OCI-LY1 (cell line): ENCODE results near the gene TP53BP2.

ENCODE experiments used
- H2AFZ ChIP-seq: fragments of 200-600 bp; sonication (generic), shearing (Covaris generic); 2 replicates; pipeline ENCODE4 v1.6.0; 2014; ENCODE audit warnings: antibody characterized with exemption, mild to moderate bottlenecking, low read length
- H3F3A ChIP-seq: fragments of 200-600 bp; sonication (generic), shearing (Covaris generic); 2 replicates; pipeline ENCODE4 v1.6.0; 2014; ENCODE audit warnings: mild to moderate bottlenecking, antibody characterized with exemption, low read length, moderate library complexity; ENCODE audit not compliant: insufficient read depth
- H3K27ac ChIP-seq: fragments of 200-600 bp; sonication (generic); 2 replicates; pipeline ENCODE4 v1.5.1; 2014; ENCODE audit warnings: low read length, mixed run types, mild to moderate bottlenecking, low read depth; ENCODE audit not compliant: poor library complexity, severe bottlenecking
- H3K27me3 ChIP-seq: fragments of 200-600 bp; sonication (generic); 2 replicates; pipeline ENCODE4 v1.6.0; 2014; ENCODE audit warnings: antibody characterized with exemption, mild to moderate bottlenecking, low read length, moderate library complexity; ENCODE audit not compliant: insufficient read depth
- H3K36me3 ChIP-seq: fragments of 200-600 bp; sonication (generic); 2 replicates; pipeline ENCODE4 v1.6.1; 2014; ENCODE audit warnings: mild to moderate bottlenecking, antibody characterized with exemption, low read length, moderate library complexity, mixed read lengths; ENCODE audit not compliant: insufficient read depth
- H3K4me1 ChIP-seq: fragments of 200-600 bp; sonication (generic); 2 replicates; pipeline ENCODE4 v1.5.1; 2014; ENCODE audit warnings: mild to moderate bottlenecking, low read length, moderate library complexity; ENCODE audit not compliant: insufficient read depth, severe bottlenecking
- H3K4me2 ChIP-seq: fragments of 200-600 bp; sonication (generic), shearing (Covaris generic); 2 replicates; pipeline ENCODE4 v1.6.1; 2014; ENCODE audit warnings: low read length
- H3K4me3 ChIP-seq: fragments of 200-600 bp; sonication (generic); 2 replicates; pipeline ENCODE4 v1.5.1; 2014; ENCODE audit warnings: low read length, low read depth, mild to moderate bottlenecking, mixed read lengths; ENCODE audit not compliant: poor library complexity, severe bottlenecking
- H3K79me2 ChIP-seq: fragments of 200-600 bp; shearing (Covaris generic); 2 replicates; pipeline ENCODE4 v1.6.1; 2016; ENCODE audit warnings: mixed run types, low read length, mixed read lengths; ENCODE audit not compliant: insufficient read depth
- H3K9ac ChIP-seq: fragments of 200-600 bp; sonication (generic), shearing (Covaris generic); 2 replicates; pipeline ENCODE4 v1.6.1; 2014; ENCODE audit warnings: mild to moderate bottlenecking, low read length, mixed read lengths
- H3K9me2 ChIP-seq: fragments of 200-600 bp; sonication (generic), shearing (Covaris generic); 2 replicates; pipeline ENCODE4 v1.6.1; 2014; ENCODE audit warnings: low read depth, mild to moderate bottlenecking, low read length, mixed read lengths
- H3K9me3 ChIP-seq: fragments of 200-600 bp; shearing (Covaris generic); 2 replicates; pipeline ENCODE4 v1.6.1; 2014; ENCODE audit warnings: low read length, mixed read lengths
- H4K20me1 ChIP-seq: fragments of 200-600 bp; sonication (generic), shearing (Covaris generic); 2 replicates; pipeline ENCODE4 v1.6.0; 2016; ENCODE audit warnings: mild to moderate bottlenecking, low read length; ENCODE audit not compliant: insufficient read depth
- EZH2 ChIP-seq: fragments of 200-600 bp; sonication (generic), shearing (Covaris generic); IDR thresholded peaks from 2 replicates; pipeline ENCODE4 v1.8.0; 2017; ENCODE audit warnings: borderline replicate concordance, mixed run types, mild to moderate bottlenecking, antibody characterized with exemption, low read length, moderate library complexity, mixed read lengths
- TF ChIP-seq, protein P1 (sequence below): fragments of 200-600 bp; sonication (generic), shearing (Covaris generic); IDR thresholded peaks from 2 replicates; pipeline ENCODE4 v1.5.1; 2017; ENCODE audit warnings: mild to moderate bottlenecking, antibody characterized with exemption, low read length, moderate library complexity, mixed read lengths

TP53BP2 gene

GRCh38 chr1:223824287-223824686, 21.5 kb downstream of the TP53BP2 start:
- Histone ChIP-seq H3K27ac (no peak overlapping the region), H4K20me1 (no peaks in the 10 kb centered on the region), H3F3A (no peaks in the 10 kb centered on the region), H3K4me1 (peaks cover 8% of the 10 kb centered on the region), H2AFZ (no peak overlapping the region), H3K9me3 (no peaks in the 10 kb centered on the region), H3K9ac (no peak overlapping the region), H3K4me3 (no peak overlapping the region), H3K27me3 (no peaks in the 10 kb centered on the region), H3K79me2 (no peaks in the 10 kb centered on the region), H3K9me2 (no peaks in the 10 kb centered on the region), H3K36me3 (no peaks in the 10 kb centered on the region), H3K4me2 (no peak overlapping the region)
- no peak for TF ChIP-seq EZH2
- TF ChIP-seq, protein P1, sequence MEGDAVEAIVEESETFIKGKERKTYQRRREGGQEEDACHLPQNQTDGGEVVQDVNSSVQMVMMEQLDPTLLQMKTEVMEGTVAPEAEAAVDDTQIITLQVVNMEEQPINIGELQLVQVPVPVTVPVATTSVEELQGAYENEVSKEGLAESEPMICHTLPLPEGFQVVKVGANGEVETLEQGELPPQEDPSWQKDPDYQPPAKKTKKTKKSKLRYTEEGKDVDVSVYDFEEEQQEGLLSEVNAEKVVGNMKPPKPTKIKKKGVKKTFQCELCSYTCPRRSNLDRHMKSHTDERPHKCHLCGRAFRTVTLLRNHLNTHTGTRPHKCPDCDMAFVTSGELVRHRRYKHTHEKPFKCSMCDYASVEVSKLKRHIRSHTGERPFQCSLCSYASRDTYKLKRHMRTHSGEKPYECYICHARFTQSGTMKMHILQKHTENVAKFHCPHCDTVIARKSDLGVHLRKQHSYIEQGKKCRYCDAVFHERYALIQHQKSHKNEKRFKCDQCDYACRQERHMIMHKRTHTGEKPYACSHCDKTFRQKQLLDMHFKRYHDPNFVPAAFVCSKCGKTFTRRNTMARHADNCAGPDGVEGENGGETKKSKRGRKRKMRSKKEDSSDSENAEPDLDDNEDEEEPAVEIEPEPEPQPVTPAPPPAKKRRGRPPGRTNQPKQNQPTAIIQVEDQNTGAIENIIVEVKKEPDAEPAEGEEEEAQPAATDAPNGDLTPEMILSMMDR, result no peak

DNA sequence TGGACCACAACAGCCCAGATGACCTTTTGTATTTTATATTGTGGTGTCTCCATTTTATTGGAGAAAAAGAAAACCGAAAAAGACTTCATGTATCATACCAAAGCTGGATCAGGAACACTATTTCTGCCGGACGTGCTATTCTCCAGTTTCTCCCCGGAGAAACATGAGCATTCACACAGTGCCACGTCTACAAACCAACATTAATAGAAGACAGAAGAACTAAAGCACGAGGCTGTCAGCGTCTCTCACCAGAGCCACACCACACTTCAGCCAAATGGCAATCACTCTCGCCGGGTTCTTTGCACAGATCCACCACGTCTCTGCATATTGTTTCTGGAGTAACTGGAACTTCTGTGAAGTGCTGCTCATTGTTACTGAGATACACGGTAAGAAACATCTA, 24.8 kb downstream of the TP53BP2 start:
- no peaks in the 10 kb centered on the region for H4K20me1 ChIP-seq
- H3F3A ChIP-seq, result no peaks in the 10 kb centered on the region
- no peak for TF ChIP-seq EZH2
- TF ChIP-seq, protein P1, result no peak
- no peak overlapping the region for H3K27ac ChIP-seq
- no peaks in the 10 kb centered on the region for H3K9me2 ChIP-seq
- no peak overlapping the region for H3K9ac ChIP-seq
- H3K9me3 ChIP-seq, result no peaks in the 10 kb centered on the region
- H3K4me2 ChIP-seq, result no peak overlapping the region
- H3K36me3 ChIP-seq, result no peaks in the 10 kb centered on the region; the same call in 1 of the 2 replicates
- no peaks in the 10 kb centered on the region for H3K79me2 ChIP-seq
- H3K27me3 ChIP-seq, result no peaks in the 10 kb centered on the region
- peaks cover 8% of the 10 kb centered on the region for H3K4me1 ChIP-seq
- no peak overlapping the region for H3K4me3 ChIP-seq
- no peak overlapping the region for H2AFZ ChIP-seq

DNA sequence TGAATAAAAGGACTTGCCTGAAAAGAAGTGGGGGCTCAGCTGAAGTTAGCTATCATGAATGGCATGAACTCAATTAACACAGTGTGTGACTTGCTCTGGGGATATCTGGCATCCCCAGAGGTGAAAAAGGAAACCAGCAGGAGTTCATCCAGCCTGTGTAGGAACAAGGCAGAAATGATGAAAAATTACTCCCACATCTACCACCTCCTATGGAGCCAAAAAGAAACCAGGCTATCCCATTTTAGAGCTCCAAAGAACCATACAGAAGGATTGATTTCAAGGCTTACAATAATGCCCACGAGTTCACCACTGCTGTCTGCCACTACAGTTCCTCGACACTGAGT, 25.3 kb downstream of the TP53BP2 start:
- TF ChIP-seq, protein P1, result no peak
- TF ChIP-seq EZH2, result no peak
- no peak overlapping the region for H3K9ac ChIP-seq
- no peaks in the 10 kb centered on the region for H3K27me3 ChIP-seq
- H2AFZ ChIP-seq, result no peak overlapping the region
- no peaks in the 10 kb centered on the region; the same call in 1 of the 2 replicates for H3K36me3 ChIP-seq
- no peaks in the 10 kb centered on the region for H3K79me2 ChIP-seq
- no peak overlapping the region for H3K4me2 ChIP-seq
- H3F3A ChIP-seq, result no peaks in the 10 kb centered on the region
- H3K9me3 ChIP-seq, result no peaks in the 10 kb centered on the region
- H3K4me1 ChIP-seq, result peaks cover 8% of the 10 kb centered on the region
- no peak overlapping the region for H3K4me3 ChIP-seq
- no peak overlapping the region for H3K27ac ChIP-seq
- H3K9me2 ChIP-seq, result no peaks in the 10 kb centered on the region
- H4K20me1 ChIP-seq, result no peaks in the 10 kb centered on the region
